Activated T-cell treated with anti-CD3 and anti-CD28 coated beads, Interleukin-2, amount 50 U/mL, for 4 hours (primary cell): ENCODE measurements around the gene HECTD3. TPM values are rescaled to one million over a fixed set of nuclear protein-coding genes. Genes with fewer than 3 reads are reported as not detected.
"Not testable (repeated sequence)": the region's sequence is repeated elsewhere in the genome, so short reads cannot be mapped to it uniquely, and the experiment has no call there.

Experiments
- ATAC-seq, 2 donors: fragments of 200-7000 bp; cut with Tn5 transposase; one replicate each; pipeline ENCODE4 v1.10.0; 2021
- DNase-seq: peaks from one replicate; pipeline ENCODE4 v3.0.0-alpha.2; 2020
- H3K27me3 Mint-ChIP-seq: one replicate; pipeline ENCODE4 v1.8.0; 2021; ENCODE audit warnings: low read depth, mixed read lengths
- H3K36me3 Mint-ChIP-seq: one replicate; pipeline ENCODE4 v1.8.0; 2022; ENCODE audit warnings: mixed read lengths; ENCODE audit not compliant: insufficient read depth
- H3K4me1 Mint-ChIP-seq: one replicate; pipeline ENCODE4 v1.8.0; 2021; ENCODE audit warnings: low read depth, mixed read lengths
- H3K4me3 Mint-ChIP-seq: one replicate; pipeline ENCODE4 v1.8.0; 2021; ENCODE audit warnings: mild to moderate bottlenecking, moderate library complexity, mixed read lengths
- H3K9me3 Mint-ChIP-seq: one replicate; pipeline ENCODE4 v1.8.0; 2021; ENCODE audit warnings: mixed read lengths
- total RNA-seq, 3 donors: library from RNA; stranded (reverse); gene quantifications; one replicate each; pipeline ENCODE4 v1.2.1, GENCODE V29; 2021

HECTD3 gene
- total RNA-seq, 3 donors from 2014 or later: 27.4 to 30.4 (median 30.2) TPM

DNA sequence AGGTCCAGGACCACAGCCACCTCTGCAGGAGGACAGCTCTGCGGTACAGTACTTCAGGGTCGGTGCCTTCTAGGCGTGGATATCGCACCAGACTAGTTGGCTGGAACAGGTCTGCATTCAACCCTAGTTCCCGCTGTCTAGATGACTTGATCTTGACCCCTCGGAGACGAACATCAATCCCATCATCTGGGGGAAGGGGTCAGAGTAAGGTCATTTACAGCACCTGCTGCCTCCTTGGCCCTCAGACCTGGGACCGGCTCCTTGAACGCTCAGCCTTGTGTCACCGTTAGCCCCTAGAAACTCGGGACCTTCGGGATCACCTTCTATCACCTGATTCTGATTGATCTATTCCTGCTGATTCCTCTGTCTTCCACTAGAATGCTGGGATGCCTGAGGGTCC lies 2.6 kb downstream of the HECTD3 start:
- Mint-ChIP-seq H3K9me3 (no peaks in the 10 kb centered on the region), H3K36me3 (peaks cover 25% of the 10 kb centered on the region), H3K27me3 (no peaks in the 10 kb centered on the region), H3K4me3 (no peak overlapping the region), H3K4me1 (peaks cover 34% of the 10 kb centered on the region)
- DNase-seq (no peak), ATAC-seq (no peak)

DNA sequence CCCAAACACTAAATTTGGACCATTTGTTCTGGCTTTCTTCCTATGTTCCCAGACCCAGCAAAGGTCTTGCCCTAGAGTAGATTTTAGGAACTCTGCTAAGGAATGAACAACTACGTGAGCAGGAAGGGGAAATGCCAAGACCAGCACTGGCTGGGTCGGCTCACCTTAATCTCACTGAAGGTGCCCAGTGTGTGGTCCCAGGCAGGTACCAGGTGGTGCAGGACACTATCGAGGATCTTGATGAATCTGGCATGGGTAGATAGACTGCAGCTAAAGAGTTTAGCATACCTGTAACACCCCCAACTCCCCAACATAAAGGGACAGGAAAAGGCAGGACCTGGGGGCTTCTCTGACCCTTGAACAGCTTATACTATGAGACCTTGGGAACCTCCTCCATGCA lies 3.0 kb downstream of the HECTD3 start:
- Mint-ChIP-seq H3K9me3 (no peaks in the 10 kb centered on the region), H3K27me3 (no peaks in the 10 kb centered on the region), H3K4me3 (no peak overlapping the region), H3K4me1 (peaks cover 31% of the 10 kb centered on the region), H3K36me3 (peaks cover 29% of the 10 kb centered on the region)
- ATAC-seq: no peak
- DNase-seq: no peak

DNA sequence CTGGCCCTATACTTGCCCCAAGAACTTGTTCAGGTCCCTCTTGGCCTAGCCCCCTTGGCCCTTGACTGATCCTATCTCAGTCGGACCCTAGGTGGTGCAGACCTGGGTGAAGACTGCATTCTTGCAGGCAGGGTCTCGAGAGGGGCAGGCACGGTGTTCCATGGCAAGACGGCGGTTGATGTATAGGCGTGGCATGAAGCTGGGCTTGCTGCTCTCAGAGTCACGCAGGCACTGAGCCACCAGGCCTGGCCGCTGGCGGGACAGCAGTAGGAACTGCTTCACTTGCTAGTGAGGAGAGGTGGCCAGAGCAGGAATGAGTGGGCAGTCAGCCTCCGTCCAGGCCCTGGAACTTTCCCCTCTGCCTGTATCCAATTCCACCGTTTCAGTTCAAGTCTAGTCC lies 3.8 kb downstream of the HECTD3 start:
- Mint-ChIP-seq H3K27me3 (no peaks in the 10 kb centered on the region), H3K4me3 (no peak overlapping the region), H3K9me3 (no peaks in the 10 kb centered on the region), H3K36me3 (peaks cover 35% of the 10 kb centered on the region), H3K4me1 (peaks cover 23% of the 10 kb centered on the region)
- ATAC-seq (no peak), DNase-seq (no peak)

DNA sequence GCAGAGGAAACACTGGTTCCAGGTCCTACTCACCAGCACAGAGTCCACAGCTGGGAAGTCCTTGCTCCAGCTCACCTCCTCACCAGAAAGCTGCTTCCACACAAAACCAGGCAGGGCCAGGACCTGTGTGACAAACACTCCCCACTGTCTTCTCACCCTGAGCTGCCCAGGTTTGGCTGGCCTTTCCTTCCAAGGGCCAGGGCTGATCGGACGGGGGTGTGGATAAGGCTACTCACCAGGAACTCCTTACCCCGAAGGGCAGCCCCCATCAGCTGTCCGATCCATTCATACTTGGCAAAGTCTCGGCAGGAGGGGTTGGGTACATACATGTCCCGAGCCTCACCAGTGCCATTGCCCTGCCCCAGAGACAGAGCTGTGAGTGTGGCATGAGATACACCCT lies 5.4 kb downstream of the HECTD3 start:
- no peaks in the 10 kb centered on the region for H3K9me3 Mint-ChIP-seq
- no peak for ATAC-seq
- peaks cover 17% of the 10 kb centered on the region for H3K4me1 Mint-ChIP-seq
- H3K4me3 Mint-ChIP-seq: no peak overlapping the region
- peaks cover 39% of the 10 kb centered on the region for H3K36me3 Mint-ChIP-seq
- H3K27me3 Mint-ChIP-seq: no peaks in the 10 kb centered on the region
- no peak for DNase-seq

DNA sequence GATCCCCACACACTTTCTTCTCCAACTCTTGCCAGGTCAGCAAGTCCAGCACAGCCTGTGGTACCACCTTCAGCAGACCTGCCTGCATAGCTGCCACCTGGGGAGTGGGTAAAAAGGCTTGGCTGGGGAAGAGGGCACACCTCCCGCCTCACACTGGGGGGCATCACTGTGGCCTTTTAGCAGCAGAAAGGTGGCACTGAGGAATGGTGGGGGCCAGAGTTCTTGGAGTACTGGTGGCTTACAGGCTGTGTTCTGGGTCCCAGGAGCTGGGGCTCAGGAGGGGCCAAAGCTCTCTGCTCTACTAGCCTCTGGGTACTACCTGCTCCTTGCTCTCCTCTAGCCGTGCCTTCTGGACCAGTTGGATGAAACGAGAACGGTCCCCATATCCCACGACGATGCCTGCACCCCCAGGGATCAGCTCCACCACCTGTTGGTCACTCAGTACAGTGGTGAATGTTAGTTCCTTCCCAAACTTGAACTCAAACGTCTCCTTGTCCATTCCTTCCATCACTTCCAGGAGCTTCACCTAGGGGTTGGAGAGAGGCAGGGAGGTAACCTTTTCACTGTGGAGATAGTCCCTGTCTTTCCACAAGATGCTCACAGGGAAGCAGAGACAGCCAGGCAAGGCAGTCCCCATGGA lies 6.7 kb downstream of the HECTD3 start:
- Mint-ChIP-seq H3K4me3 (no peak overlapping the region), H3K36me3 (peaks cover 40% of the 10 kb centered on the region), H3K4me1 (peaks cover 5% of the 10 kb centered on the region), H3K27me3 (no peaks in the 10 kb centered on the region), H3K9me3 (no peaks in the 10 kb centered on the region)
- ATAC-seq (no peak), DNase-seq (no peak)

DNA sequence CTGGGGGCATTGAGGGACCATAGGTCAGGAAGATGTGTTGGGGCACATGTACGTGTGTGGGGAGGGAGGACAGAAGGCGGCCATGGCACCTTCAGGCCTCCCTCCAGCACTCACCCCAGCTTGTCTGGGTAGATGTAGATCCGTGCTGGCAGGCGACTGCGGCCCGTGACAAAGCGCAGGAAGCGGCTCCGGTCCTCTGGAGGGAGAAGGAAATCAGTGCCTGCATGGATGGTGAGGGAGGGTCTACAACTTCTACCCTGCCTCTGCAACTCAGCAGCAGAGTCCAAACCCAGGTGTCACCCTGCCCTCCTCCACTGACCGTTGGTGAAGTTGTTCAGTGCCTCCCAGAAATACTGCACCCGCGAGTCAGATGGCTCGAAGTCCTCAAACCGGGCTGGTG lies 7.4 kb downstream of the HECTD3 start:
- ATAC-seq: no peak

DNA sequence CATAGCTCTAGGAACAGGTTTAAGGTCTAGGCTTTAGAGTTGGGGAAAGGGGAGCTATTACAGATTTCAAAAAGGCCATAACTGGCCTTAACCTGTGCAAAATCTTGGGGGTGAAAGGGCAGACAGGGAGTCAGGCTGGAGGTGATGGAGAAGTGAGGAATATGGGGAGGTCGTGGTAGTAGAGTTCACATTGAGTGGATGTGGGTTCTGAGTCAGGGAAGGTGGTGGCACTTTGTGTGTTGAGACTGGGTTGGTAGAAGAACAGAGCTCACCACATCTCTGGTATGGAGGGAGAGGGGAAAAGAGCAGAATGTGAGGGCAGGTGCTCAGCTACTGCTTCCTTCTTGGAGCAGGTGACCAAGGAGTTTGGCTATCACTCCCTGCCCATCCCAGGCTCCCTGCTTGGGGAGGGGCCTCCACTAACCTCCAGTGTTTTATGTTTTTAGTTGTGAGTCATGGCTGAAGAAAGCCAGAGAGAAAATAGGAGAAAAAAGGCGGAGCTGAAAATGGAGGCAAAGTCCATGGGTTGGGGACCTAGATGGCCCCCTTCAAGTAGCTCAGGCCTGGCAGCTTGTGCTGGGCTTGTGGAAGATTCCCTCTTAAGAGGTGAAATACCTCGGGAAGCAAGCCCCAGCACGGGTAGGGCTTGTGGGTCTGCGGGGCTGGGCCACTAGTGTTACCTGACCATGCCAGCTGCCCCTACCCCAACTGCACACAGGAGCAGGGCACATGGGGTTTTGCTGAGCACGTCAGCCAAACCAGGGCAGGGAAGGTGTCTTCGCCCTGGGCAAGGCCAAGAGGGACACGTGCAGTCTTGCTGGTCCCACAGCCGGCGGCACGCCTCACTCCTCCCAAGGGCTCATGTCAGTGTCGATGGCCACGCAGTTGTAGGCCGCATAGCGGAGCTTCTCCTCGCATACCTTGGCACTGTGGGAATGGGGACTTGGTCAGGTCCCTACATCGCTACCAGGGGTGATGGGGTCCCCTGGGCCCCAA lies 8.2 kb downstream of the HECTD3 start:
- Mint-ChIP-seq H3K9me3 (no peaks in the 10 kb centered on the region), H3K4me1 (peaks cover 4% of the 10 kb centered on the region), H3K27me3 (no peaks in the 10 kb centered on the region), H3K4me3 (no peak overlapping the region), H3K36me3 (peaks cover 32% of the 10 kb centered on the region)
- DNase-seq (no peak), ATAC-seq (no peak)

More for the DNA sequence above, 7.4 kb downstream of the HECTD3 start:
- H3K36me3 Mint-ChIP-seq: peaks cover 35% of the 10 kb centered on the region
- no peak overlapping the region for H3K4me3 Mint-ChIP-seq
- no peak for DNase-seq
- no peaks in the 10 kb centered on the region for H3K9me3 Mint-ChIP-seq
- H3K27me3 Mint-ChIP-seq: no peaks in the 10 kb centered on the region
- H3K4me1 Mint-ChIP-seq: peaks cover 4% of the 10 kb centered on the region

DNA sequence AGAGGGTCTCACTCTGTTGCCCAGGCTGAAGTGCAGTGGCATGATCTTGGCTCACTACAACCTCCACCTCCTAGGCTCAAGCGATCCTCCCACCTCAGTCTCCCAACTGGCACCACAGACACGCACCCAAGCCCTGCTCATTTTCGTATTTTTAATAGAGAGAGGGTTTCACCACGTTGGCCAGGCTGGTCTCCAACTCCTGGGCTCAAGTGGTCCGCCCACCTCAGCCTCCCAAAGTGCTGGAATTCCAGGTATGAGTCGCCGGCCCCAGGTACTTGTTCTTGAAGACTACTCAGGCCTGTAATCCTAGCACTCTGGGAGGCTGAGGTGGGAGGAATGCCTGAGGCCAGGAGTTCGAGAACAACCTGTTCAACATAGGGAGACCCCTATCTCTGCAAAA lies 9.5 kb downstream of the HECTD3 start:
- not testable (repeated sequence) for DNase-seq, H3K4me1 Mint-ChIP-seq, ATAC-seq, H3K9me3 Mint-ChIP-seq, H3K4me3 Mint-ChIP-seq, H3K27me3 Mint-ChIP-seq
- peaks cover 29% of the 10 kb centered on the region for H3K36me3 Mint-ChIP-seq

DNA sequence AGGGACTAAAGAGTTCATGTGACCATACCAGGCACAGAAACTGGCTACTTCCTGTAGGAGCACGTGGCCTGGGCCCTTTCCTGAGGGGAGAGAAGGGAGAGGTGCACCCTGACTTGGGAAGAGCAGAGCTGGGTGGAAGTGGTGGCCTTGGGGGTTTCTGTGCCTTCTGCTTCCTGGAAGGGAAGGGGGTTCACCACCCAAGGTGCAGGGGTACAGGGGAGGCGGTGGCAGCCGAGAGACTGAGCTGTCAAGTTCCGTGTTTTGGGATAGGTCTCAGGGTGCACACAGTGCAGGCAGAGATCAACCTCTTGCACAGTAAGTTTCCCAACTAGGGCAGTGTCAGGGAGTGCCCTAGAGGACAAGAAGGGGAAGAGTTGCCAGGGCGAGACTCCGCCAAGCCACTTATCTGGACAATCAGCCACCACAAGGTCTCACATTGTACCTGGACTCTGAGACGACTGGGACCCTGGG lies 10.1 kb downstream of the HECTD3 start:
- ATAC-seq: no peak
- Mint-ChIP-seq H3K27me3 (no peaks in the 10 kb centered on the region), H3K4me3 (no peak overlapping the region), H3K9me3 (no peaks in the 10 kb centered on the region), H3K36me3 (peaks cover 29% of the 10 kb centered on the region), H3K4me1 (peaks cover 4% of the 10 kb centered on the region)
- DNase-seq: no peak

DNA sequence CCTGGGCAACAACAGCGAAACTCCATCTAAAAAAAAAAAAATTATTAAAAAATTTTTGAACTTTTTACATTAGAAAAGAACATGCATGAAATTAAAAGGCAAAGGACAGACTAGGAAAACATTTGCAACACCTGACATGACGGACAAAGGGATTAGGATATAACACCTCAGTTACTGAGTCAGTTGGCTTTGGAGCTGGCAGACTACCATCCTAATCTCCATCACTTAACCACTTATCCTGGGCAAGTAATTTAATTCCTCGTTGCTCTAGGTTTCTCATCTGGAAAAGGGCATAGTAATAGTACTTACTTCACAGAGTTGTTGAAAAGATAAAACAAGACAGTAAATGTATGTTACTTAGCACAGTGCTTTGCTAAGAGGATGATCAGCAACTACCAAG lies 11.9 kb downstream of the HECTD3 start:
- DNase-seq: no peak
- no peak for ATAC-seq
- peaks cover 4% of the 10 kb centered on the region for H3K4me1 Mint-ChIP-seq
- peaks cover 18% of the 10 kb centered on the region for H3K36me3 Mint-ChIP-seq
- no peak overlapping the region for H3K4me3 Mint-ChIP-seq
- no peaks in the 10 kb centered on the region for H3K27me3 Mint-ChIP-seq
- H3K9me3 Mint-ChIP-seq: no peaks in the 10 kb centered on the region

DNA sequence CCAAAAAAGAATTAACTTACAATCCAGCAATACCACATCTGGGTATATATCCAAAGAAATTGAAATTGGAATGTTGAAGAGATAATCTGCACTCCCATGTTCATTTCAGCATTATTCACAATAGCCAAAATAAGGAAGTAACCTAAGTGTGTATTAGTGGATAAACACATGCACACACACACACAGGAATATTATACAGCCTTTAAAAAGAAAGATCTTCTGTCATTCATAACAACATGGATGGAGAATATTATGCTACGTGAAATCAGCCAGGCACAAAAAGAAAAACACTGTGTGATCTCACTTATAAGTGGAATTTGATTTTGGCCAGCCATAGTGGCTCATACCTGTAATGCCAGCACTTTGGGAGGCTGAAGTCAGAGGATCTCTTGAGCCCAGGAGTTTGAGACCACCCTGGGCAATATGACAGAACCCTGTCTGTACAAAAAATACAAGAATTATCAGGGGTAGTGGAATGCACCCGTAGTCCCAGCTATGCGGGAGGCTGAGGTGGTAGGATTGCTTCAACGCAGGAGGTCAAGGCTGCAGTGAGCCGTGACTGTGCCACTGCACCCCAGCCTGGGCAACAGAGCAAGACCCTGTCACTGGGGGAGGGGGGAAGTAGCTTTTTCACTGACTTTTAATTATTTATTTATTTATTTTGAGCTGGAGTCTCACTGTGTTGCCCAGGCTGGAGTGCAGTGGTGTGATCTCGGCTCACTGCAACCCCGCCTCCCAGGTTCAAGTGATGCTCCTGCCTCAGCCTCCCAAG lies 15.5 kb downstream of the HECTD3 start:
- Mint-ChIP-seq H3K27me3 (no peaks in the 10 kb centered on the region), H3K4me3 (no peak overlapping the region), H3K4me1 (no peaks in the 10 kb centered on the region), H3K36me3 (no peaks in the 10 kb centered on the region), H3K9me3 (no peaks in the 10 kb centered on the region)
- DNase-seq: no peak
- no peak for ATAC-seq

DNA sequence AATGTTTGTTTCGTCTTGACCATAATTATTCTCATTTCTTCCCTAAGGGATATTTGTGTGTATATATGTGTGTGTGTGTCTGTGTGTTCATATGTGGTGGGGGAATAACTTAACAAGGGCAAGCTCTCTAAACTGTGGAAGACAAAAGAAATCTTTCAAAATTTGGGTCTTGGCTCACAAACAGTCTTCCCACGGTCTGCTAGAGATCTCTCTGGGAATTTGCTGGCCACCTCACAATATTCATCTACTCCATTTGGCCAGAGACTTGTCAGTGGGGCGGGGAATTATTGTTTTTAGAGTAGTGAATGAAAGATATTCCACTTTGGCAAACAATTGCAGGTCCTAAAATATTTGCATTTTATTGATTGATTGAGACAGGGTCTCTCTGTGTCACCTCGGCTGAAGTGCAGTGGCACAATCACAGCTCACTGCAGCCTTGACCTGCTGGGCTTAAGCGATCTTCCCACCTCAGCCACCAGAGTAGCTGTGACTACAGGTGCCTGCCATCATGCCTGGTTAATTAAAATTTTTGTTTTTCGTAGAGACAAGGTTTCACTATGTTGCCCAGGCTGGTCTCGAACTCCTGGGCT lies 16.7 kb downstream of the HECTD3 start:
- no peaks in the 10 kb centered on the region for H3K27me3 Mint-ChIP-seq
- no peak for DNase-seq
- no peak overlapping the region for H3K4me3 Mint-ChIP-seq
- no peak for ATAC-seq
- H3K4me1 Mint-ChIP-seq: no peaks in the 10 kb centered on the region
- H3K36me3 Mint-ChIP-seq: no peaks in the 10 kb centered on the region
- no peaks in the 10 kb centered on the region for H3K9me3 Mint-ChIP-seq

DNA sequence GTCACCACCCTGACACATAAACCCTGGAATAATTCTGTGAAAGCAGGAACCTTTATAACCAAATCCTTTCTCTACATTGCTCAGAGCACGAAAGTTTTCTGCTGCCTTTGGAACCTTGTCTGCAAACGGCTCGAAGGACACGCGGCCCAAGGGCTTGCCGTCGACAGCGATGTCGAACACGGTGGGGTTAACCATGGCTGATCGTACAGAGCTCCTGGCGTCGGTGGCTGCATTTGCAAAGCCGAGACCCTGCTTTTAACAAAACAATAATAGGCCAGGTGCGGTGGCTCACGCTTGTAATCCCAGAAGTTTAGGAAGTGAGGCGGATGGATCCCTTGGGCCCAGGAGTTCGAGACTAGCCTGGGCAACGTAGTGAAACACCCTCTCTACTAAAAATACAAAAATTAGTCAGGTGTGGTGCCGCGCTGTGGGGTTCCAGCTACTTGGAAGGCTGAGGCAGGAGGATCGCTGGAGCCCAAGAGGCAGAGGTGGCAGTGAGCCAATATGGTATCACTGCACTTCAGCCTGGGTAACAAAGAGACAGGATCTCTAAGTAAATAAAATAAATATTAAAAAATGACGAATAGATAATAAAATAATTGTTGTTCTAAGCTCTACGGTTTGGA lies 22.5 kb downstream of the HECTD3 start:
- peaks cover 2% of the 10 kb centered on the region for H3K36me3 Mint-ChIP-seq
- ATAC-seq: no peak
- H3K4me1 Mint-ChIP-seq: peaks cover 18% of the 10 kb centered on the region
- no peaks in the 10 kb centered on the region for H3K9me3 Mint-ChIP-seq
- no peak for DNase-seq
- H3K27me3 Mint-ChIP-seq: no peaks in the 10 kb centered on the region
- no peak overlapping the region for H3K4me3 Mint-ChIP-seq
